ENCODE data around the gene ACP1.
A peak's percentile ranks its signal among the peaks of the same experiment; 100 is the strongest.

Gene ACP1

DNA sequence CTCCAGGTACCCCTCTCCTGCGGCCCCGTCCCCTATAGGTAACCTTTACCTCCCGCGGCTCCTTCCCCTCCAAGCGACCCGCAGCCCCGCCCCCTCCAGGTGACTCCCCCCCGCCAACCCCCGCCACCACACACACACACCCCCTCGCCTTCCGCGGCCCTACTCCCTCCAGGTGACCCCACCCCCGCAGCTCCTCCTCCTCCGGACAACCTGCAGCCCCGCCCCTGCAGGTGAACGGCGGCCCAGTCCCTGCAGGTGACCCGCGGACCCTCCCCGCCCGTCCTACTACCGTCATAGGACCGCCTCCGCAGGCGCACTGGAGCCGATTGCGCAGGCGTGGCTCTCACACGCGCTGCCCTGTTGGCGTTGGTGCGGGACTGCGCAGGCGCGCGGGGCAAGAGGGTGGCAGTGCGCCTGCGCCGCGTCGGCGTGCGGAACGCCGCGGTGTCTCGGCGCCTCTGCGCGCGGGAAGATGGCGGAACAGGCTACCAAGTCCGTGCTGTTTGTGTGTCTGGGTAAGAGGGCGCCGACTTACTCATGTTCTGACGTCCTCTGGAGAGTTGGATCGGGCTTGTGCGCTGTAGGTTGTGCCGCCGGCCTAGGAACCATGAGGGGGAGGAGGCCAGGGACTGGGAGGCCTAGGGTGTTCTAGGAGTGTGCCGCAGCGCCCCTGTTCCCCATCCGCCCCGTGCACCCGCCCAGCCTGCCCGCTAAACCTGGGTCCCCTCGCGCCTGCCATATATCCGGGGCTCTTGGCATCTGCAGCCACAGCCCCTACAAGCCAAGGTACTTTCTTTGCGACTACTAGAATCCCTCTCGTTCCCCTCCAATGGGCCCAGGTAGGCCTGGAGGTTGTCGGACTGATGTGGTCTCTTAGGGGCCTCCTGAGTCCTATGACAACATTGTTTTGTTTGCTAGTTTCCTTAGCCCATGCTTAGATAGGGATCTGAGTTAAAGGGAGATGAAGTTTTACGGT lies at the start of gene ACP1:
TSS of gene ACP1 (plus strand) at position 455 of the 976 bp plus-strand sequence. CDS start at position 473, 18 bp downstream.
- peak; percentile 91 for DNase-seq (ENCODE audit: low read depth)

DNA sequence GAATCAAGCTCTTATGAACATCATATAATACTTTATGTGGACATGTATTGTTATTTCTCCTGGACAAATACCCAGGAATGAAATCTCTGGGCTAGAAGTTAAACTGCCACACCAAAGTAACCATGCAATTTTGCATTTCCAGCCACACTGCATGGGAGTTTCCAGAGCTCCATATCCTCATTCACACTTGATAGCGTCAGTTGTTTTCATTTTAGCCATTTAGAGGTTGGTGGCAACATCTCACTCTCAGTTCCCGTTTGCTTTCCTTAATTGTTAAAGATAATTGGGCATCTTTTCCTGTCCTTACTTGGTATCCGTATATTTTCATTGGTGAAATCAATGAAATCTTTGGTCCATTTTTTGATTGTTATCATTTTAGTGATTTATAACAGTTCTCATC lies 48.7 kb upstream of the ACP1 start:
- DNase-seq (ENCODE audit: low read depth) = no peak

DNA sequence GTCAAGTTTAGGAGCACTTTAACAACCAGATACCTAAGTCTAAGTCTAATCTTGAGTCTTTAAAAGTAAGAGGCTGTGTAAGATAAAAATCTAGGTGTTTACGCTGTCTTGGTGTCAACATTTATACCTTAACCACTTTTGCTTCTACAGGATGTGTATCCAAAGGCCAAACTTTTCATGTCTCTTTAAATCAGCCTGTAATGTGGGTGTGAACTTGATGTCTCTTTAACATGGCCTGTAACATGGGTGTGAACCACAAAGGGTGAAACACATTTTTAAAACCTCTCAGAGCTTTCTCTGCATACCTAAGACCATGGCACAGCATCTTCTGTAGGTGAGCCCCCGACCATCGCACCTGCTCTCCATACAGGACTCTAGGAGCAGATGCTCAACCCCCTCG lies 41.3 kb upstream of the ACP1 start:
- no peak for DNase-seq (ENCODE audit: low read depth)

DNA sequence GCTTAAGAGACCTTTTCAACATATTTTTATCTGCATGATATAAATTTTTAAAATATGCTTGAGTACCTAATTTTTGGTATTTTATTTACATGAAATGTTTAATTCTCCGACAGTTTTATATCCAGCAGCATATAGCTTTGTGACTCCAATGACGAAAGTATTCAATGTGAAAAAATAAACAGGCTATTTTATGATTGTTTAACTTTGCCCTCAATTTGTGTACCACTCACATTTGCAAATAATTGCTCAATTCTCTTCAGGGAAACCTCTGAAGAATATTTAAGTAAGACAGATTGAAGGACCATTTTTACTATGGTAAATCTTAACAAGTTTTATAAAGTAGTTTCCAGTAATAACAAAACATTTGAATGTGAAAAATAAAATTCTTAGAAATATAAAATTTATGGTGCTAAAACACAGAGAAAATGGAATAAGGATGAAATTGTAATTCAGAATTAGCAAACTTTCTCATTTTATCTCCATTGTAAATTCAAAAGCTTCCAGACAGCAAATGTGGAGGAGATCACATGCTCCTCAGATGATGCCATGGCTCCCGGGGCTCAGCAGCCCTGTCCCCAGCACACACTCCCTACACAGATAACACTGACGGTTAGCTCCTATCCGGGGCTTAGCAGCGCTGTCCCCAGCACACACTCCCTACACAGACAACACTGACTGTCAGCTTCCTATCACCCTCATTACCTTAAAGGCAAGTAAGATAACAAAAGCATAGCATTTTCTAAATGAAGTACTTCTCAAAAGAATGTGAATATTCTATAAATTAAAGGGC lies 40.6 kb upstream of the ACP1 start:
- DNase-seq (ENCODE audit: low read depth) = no peak

DNA sequence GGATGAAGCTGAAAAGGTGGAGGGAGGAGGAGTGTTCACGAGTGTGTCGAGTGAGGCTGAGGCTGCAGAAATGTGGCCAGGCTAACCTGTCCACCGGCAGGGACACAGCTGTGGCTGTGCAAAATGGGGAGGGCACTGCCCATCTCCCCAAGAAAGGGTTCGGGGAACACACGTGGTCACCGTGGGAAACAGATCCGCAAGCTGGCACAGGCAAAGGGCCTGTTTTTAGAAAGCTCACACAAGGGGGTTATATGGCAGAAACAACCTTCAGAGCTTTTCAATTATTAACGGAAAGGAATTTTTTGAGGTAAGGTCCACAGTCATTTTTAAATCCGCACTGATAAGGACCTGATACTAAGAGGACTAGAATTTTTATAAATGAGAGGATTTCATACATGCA lies 36.6 kb upstream of the ACP1 start:
- DNase-seq (ENCODE audit: low read depth) = no peak

DNA sequence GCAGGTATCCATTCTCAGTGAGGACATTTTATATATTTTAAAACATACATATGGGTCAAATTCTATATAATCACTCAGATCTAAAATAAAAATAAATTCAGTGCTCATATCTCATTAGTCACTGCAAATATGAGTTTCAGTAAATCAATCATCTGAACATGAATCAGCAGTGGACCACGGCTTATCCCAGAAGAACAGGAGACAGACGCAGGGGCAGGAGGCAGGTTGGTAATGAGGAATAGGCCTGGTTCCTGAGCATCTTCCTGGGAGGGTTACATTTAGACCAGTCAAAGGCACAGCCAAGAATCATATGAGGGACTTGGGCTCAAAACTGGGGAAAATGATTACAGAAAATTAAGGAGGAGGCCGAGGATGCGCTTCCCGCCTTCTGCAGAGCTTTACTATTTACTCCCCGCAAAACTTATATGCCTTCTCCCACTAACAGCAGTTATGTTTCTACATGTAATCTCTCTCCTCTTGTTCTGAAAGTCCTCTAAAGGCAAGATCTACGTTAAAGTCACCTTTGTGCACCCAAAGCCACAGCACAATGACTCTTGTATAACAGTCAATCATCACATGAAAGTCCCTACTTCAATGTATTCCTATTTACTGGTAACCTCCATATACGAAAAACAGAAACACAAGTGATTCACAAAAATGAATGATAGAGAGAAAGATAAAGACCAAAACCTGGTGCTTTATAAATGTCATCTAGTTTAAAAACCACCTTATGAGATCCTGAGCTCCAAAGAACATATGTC lies 36.0 kb upstream of the ACP1 start:
- DNase-seq (ENCODE audit: low read depth) = no peak

DNA sequence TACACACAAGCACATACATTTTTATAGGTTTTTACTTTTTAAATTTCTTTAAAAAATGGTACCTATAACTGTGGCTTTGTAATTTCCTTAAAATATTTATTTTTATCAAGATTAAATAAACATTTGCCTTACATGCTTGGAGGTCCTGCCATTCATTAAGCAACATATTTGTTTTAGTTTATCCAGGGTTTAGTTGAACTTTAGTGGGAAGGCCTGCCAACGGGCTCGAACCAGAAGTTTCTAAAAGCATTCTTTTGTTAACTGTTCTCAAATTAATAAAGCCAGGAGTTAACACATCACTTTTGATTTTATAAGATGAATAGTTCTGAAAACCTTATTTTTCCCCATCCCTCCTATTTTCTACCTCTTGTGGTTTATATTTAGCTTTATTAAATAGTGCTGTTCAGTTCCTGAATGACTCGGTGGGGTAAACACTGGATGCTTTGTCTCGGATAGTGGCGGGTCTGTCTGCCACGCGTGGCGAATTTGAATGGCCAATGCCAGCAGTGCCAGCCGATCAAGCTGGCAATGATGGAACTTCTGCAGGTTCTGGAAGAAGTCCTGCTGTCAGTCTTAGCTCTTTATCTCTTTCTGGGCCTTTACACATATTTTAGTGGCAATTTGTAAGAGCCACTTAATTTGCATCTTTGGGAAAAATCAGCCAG lies 33.1 kb upstream of the ACP1 start:
- no peak for DNase-seq (ENCODE audit: low read depth)

DNA sequence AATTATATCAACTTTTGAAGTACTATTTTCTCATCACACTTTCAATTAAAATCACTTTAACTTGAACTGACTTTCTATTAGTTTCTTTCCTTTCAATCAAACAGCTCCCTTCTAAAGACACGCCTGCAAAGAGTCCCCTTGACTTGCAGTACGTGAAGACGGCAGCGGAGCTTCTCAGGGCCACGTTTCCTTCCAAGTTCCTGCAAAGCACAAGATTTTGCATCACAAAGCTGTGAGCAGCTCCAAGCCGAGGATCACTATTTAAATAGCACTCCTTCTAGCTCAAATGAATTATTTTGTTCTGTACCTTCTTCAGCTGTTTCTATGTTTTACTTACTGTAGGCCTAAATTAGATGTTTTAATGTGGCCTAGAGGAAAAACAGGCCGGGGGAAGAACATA lies 31.7 kb upstream of the ACP1 start:
- no peak for DNase-seq (ENCODE audit: low read depth)

DNA sequence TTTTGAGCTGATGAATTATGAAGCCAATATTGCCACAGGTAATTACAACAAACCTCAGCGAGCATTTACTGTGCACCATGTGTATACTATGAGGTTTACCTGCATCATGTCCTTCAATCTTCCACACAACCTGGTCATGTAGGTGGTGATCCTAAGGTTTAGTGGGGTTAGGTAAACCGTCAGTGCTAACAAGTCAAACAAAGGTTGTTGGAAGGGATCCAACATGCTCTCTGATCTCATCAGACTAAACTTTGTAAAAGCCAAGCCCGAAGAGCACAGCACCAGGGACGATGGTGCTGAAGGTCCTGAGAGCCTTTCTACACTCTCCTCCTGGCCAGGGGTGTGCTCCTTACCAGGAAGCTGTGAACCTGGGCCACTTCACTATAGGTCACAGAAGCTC lies 30.3 kb upstream of the ACP1 start:
- DNase-seq (ENCODE audit: low read depth) = no peak

DNA sequence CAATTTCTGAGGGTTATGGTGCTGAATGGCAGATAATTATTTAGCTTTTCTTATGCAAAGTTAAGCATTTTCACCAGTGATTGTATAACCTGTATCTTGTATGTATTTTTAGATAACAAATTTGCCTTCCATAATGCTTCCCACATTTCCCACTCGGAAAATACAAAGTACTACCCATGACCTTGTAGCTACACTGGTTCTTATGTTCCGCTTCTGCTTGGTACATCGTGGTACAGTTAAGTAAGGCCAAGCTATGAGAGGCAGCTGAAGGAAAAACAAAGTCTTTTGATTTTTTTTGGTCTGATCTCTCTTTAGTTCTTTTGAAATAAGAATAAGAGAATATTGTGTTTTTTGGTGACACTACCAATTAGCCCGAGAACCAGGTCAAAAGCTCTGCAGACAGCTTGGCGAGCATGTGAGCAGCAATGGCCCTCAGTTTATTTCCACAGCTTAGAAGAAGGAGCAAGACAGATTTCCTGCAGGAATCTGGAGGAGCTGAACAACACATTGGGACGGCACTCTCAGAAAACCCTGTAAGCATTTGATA lies 27.7 kb upstream of the ACP1 start:
- DNase-seq (ENCODE audit: low read depth) = peak; percentile 22

DNA sequence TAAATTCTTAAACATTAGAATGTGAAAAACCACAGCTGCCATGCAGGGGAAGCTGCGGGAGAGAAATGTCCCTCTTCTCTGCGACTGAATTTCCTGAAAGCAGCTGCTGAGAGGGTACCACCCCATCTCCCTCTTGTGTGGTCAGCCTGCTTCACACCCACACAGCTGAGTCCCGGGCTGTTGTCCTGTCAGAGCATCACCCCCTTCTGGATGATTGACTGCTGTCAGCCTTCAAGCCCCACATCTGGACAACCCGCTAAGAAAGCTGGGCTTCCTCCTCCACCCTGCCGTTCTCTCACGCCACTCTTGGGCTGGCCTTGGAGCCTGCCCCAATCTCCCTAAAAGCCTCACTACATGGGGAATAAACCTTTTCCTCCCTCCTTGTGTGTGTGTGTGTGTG lies 26.9 kb upstream of the ACP1 start:
- DNase-seq (ENCODE audit: low read depth) = no peak

DNA sequence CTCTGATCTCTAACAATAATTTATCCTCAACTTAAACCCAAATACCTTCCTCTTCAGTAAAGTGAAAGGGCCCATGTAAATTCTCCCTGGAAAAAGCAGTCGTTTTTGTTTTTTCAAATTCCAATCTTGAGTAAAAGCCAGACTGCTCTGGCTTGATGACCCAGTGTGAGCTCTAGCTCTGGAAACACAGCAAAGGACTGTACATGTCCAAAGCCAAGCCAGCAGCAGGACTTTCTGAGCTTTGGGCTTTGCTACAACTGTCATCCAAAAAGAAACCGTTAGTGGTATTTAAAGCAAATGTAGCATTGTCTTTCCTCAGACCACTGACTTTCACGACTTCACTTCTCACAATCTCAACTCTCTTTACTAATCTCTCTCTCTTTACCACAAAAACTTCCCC lies 26.3 kb upstream of the ACP1 start:
- no peak for DNase-seq (ENCODE audit: low read depth)

DNA sequence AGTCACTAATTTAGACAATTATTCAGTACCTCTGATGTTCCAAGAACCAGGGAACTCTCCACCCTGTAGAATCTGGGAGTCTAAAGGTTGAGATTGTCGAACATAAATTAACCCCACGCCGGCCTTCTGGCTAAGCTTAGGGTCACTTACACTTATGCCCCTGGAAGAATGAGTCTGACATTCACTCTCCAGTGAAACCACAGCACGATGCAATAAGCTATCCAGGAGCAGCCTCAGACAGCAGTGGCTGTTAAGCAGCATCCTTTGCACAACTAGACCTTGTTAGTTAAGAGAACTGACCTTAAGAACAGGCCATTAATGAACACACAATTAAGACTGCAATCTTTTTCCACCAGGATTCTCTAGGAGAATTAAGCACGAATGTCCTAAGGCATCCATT lies 25.9 kb upstream of the ACP1 start:
- no peak for DNase-seq (ENCODE audit: low read depth)

DNA sequence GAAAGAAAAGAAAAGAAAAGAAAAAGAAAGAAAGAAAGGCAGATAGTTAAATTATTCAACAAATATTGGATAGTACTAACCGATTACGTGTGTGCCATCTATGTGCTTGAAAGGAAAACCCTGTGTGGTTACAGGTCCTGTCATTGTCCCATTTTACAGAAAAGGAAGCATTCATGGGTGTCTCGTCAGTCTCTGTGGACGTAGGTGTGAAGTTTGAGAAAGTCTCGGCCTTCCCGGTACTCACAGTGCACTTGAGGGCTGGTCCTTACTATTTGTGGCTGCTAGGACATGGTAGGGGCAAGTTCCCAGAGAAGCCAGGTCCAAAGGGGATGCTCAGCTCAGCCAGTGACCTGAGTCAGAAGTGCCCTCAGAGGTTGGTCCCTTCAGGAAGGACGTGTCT lies 20.2 kb upstream of the ACP1 start:
- no peak for DNase-seq (ENCODE audit: low read depth)

DNA sequence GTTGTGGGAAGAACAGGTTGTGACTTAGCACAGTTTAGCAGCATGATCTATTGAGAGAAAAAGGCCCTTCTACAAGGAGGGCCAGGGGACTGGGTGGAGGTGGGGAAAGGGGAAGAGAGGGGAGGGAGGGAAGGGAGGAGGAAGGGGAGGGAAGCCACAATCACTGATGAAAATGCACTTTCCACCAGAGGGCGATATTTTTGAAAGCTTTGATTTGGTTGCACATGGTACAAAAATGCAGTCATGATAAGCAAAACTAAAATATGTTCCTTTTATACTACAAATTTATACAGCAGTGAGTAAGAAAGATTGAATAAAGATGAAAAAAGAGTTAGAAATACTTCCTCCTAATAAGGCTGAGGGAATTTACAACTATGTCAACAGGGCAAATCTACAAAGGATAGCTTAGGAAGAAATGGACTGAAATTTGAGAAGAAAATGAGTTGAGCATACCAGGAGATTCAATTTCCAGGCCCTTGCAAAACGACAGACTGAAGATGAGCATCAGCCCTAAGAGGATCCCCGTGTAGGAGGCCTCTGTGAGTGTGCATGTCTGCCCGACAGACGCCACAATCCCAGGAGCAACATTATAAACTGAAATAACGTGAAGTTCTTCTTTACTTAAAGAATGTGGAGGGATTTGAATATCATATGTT lies 18.1 kb upstream of the ACP1 start:
- DNase-seq (ENCODE audit: low read depth) = peak; percentile 76

DNA sequence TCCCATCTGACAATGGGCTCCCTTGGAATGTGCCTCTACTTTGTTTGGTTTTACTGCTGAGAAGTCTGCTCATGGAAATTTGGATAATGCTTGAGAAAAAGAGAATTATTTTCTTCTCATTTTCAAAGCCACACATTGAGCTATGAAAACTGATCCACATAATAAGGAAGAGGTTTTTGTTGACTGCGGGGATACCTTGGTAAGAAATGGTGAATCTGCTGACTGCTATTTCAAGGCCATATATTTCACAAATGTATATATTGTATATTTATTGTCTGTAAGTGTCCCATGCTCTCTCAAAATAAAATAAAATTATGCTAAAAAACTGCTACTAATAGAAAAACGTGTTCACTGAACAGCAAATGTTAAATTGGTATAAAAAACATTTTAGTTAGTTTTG lies 16.0 kb upstream of the ACP1 start:
- no peak for DNase-seq (ENCODE audit: low read depth)

DNA sequence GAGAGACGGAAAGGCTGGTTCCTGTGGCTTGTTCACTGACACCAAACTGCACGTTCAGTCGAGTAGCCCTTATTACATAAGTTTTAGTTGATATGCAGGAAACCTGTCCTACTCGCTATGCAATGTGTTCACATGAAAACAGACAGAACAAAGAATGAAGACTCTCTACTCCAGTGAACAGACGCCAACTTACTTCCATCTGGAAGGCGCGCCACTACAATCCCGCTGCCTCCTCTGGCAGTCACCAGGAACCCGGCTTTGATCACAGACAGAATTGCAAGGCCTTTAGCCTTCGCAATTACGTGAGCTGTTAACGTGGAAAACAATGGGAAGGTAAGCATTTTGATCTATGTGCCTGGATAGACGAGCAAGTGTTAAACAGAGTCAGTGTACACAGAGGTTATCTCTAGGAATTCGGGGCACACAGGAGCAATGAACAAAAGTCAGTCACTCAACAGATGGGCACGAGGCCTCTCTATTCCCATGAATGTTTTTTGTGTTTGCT lies 15.2 kb upstream of the ACP1 start:
- no peak for DNase-seq (ENCODE audit: low read depth)

DNA sequence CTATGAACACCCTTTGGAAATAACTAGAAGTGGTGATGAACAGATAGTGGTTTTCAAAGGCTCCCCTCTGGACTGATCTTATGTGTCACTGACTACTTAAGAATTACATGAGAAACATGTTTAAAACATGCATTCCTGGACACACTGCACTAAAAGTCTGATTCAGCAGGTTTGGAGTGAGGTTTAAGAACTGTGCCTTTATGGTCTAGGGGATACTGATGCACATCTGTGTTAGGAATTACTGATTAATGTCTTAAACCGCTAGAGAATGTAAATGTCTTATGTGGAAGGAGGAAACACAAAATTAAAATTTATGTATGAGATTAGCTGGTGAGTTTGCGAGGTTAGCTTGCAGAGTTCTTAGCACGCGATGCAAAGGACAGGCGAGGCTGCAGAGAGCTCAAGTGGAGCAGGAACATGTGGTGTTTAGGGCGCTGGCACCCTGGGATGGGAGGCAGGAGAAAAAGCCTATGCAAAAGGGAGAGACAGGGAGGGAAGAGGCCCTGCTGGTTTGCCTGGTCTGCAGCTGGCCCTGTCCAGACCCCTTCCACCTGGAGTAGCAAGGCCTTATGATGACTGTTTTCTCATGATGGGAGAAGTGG lies 12.6 kb upstream of the ACP1 start:
- no peak for DNase-seq (ENCODE audit: low read depth)

DNA sequence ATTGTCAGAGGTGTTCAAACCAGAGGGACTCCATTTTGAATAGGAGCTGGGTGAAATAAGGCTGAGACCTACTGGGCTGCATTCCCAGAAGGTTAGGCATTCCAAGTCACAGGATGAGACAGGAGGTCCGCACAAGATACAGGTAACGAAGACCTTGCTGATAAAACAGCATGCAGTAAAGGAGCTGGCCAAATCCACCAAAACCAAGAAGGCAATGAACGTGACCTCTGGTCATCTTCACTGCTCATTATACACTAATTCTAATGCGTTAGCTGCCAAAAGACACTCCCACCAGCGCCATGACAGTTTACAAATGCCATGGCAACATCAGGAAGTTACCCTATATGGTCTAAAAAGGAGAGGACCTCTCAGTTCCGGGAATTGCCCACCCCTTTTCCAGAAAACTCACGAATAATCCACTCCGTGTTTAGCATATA lies 11.5 kb upstream of the ACP1 start:
- DNase-seq (ENCODE audit: low read depth) = no peak

DNA sequence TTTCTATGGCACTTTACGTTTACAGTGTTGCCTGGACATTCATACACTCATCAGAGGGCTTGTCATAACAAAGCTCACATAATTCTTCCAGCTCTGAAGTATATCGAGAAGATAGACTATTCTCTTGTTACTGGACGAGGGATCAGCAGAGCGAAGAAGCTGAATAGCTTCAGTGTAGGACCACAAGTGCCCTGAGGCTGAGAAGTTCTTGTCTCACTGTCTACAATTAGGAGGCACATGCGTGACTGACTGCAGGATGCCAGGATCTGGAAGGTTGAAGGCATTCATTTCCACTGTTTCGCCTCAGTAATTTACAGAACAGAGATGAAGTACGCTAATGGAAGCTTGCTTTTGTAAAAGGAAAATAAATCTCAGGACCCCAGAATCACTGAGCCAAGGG lies 10.5 kb upstream of the ACP1 start:
- DNase-seq (ENCODE audit: low read depth) = no peak

Measured in iris pigment epithelial cell (primary cell).